Transverse colon (tissue), 4 donors: Measurements from ENCODE around the gene MEGF10. TPM values are rescaled to one million over a fixed set of nuclear protein-coding genes. Genes with fewer than 3 reads are reported as not detected.

ENCODE experiments used
- DNase-seq: peaks from one replicate; pipeline ENCODE4 v3.0.0-alpha.2; 2019
- H3K27ac ChIP-seq, 4 donors: fragments of 200-600 bp; sonication (generic); 2 replicates each; pipeline ENCODE4 v1.5.1; 2016 to 2018; ENCODE audit warnings: inconsistent platforms in 4 of 4
- H3K27me3 ChIP-seq: fragments of 200-600 bp; sonication (generic); 2 replicates; pipeline ENCODE4 v1.5.1; 2017; ENCODE audit warnings: inconsistent platforms
- H3K36me3 ChIP-seq, 4 donors: fragments of 200-600 bp; sonication (generic); 2 replicates each; pipeline ENCODE4 v1.5.1; 2017 to 2019; ENCODE audit warnings: inconsistent platforms in 4 of 4
- H3K4me1 ChIP-seq, 4 donors: fragments of 200-600 bp; sonication (generic); 2 replicates each; pipeline ENCODE4 v1.5.1; 2017 to 2020; ENCODE audit warnings: inconsistent platforms in 4 of 4
- H3K4me3 ChIP-seq, 4 donors: fragments of 200-600 bp; sonication (generic); 1 replicate in 1 of 4; 2 replicates in 3 of 4; pipeline versions ENCODE4 v1.5.1 to v1.6.1; 2017 to 2019; ENCODE audit warnings: inconsistent platforms in 4 of 4
- H3K9me3 ChIP-seq, 2 donors: fragments of 200-600 bp; sonication (generic); 2 replicates each; pipeline ENCODE4 v1.5.1; 2017 to 2019; ENCODE audit warnings: inconsistent platforms in 2 of 2
- CTCF ChIP-seq, 5 experiments: fragments of 200-600 bp in 3 of 5; fragments of 450-650 bp in 2 of 5; sonication (generic) in 3 of 5; IDR thresholded peaks; 1 replicate in 2 of 5; 2 replicates in 3 of 5; pipeline ENCODE4 v1.5.1; 2016 to 2017; ENCODE audit warnings: antibody characterized with exemption in 5 of 5, inconsistent platforms in 3 of 5, mild to moderate bottlenecking in 2 of 5, moderate library complexity in 1 of 5
- EP300 ChIP-seq: sonication (generic); formaldehyde crosslinking; IDR thresholded peaks from one replicate; pipeline ENCODE4 v1.6.1; 2017; ENCODE audit warnings: antibody characterized with exemption, low read depth
- POLR2A ChIP-seq: fragments of 450-650 bp; IDR thresholded peaks from one replicate; pipeline ENCODE4 v1.6.1; 2016; ENCODE audit warnings: antibody characterized with exemption, mild to moderate bottlenecking, moderate library complexity
- POLR2AphosphoS5 ChIP-seq, 3 donors: sonication (generic); formaldehyde crosslinking; IDR thresholded peaks; one replicate each; pipeline ENCODE4 v1.6.1; 2016; ENCODE audit warnings: antibody characterized with exemption in 3 of 3
- WGBS, 2 donors: methylation state at CpG; one replicate each; pipeline ENCODE4 v1.1.5; 2018; ENCODE audit warnings: low coverage in 1 of 2; 5-methylcytosine and 5-hydroxymethylcytosine counted together
- in situ Hi-C, 4 donors: fragments of 200-750 bp; cut with MboI; loops; one replicate each; pipeline versions ENCODE4 v1.15.0 to v1.15.1; 2017; ENCODE audit warnings: low sequenced_read_pairs in 3 of 4, low pct_ligation_motif_present in 1 of 4, low pct_unique_long_range_greater_than_20kb in 1 of 4
- intact Hi-C: fragments of 100-400 bp; cut with DNase I; formaldehyde crosslinking; loops from one replicate; pipeline ENCODE4 v1.15.1; 2023; ENCODE audit warnings: low total_unique reads
- total RNA-seq, 4 donors: library from RNA; depleted of rRNA; stranded (reverse); fragments of >200 nt; gene quantifications; one replicate each; pipeline ENCODE4 v1.1.0, GENCODE V29; 2016

MEGF10 gene
- total RNA-seq, 4 donors from 2014 or later: 0.68 to 3.0 (median 2.9) TPM; not detected in 1

- H3K4me3 ChIP-seq: no peak overlapping the region
- H3K27ac ChIP-seq: no peak overlapping the region
- no peaks in the 10 kb centered on the region for H3K36me3 ChIP-seq
- no peaks in the 10 kb centered on the region for H3K27me3 ChIP-seq
- no peaks in the 10 kb centered on the region for H3K4me1 ChIP-seq
- TF ChIP-seq CTCF (IDR thresholded peaks at IDR 0.05): no peak
- no peaks in the 10 kb centered on the region for H3K9me3 ChIP-seq
- WGBS, 2 donors: 69 to 71% methylated on average over 2 of the region's 2 CpGs
- intact Hi-C loops: no loop called here
- no peak for DNase-seq
- in situ Hi-C loops: no loop called here
These were observed 130.9 kb downstream of the MEGF10 start for GRCh38 chr5:127421471-127421870.

- peaks cover 0 to 1% (median 0%) of the 10 kb centered on the region in 4 donors for H3K4me1 ChIP-seq
- H3K36me3 ChIP-seq: no peaks in the 10 kb centered on the region
- H3K27me3 ChIP-seq: no peaks in the 10 kb centered on the region
- DNase-seq: no peak
- intact Hi-C loops: no loop called here
- no peak for TF ChIP-seq POLR2A
- no peak for TF ChIP-seq POLR2AphosphoS5 (IDR thresholded peaks at IDR 0.05)
- TF ChIP-seq EP300: no peak
- TF ChIP-seq CTCF (IDR thresholded peaks at IDR 0.05): no peak
- WGBS, 2 donors: 64 to 75% methylated on average over 4 of the region's 4 CpGs
- no peak overlapping the region for H3K4me3 ChIP-seq
- in situ Hi-C loops: no loop called here
- no peak overlapping the region for H3K27ac ChIP-seq
- H3K9me3 ChIP-seq: no peaks in the 10 kb centered on the region
These were observed 132.7 kb downstream of the MEGF10 start for GRCh38 chr5:127423173-127423798.

DNA sequence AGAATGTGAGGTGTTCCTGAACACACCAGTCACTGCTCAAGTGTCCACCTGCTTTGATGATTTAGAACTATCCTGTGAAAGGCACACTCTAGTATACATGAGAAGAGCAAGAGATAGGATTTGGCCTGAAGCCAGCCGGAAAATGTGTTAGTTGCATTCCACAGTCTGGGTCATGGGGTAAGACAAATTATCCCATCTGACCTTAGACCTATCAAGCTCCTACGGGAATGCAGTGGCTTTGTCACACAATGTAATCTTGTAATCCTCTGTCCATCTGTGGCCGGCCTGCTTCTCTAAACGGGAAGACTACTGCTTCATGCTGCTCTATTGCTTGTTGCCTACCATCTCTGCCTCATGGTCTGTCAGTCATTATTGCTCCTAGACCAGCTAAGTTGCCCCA is 134.4 kb downstream of the MEGF10 start:
- Histone ChIP-seq H3K9me3 (no peaks in the 10 kb centered on the region), H3K27me3 (no peaks in the 10 kb centered on the region), H3K36me3 (no peaks in the 10 kb centered on the region), H3K4me1 (peaks cover 0 to 7% (median 0%) of the 10 kb centered on the region in 4 donors), H3K4me3 (no peak overlapping the region), H3K27ac (no peak overlapping the region)
- intact Hi-C loops (no loop called here), in situ Hi-C loops (no loop called here)
- TF ChIP-seq POLR2AphosphoS5 (IDR thresholded peaks at IDR 0.05): no peak
- TF ChIP-seq CTCF (IDR thresholded peaks at IDR 0.05): no peak
- no peak for TF ChIP-seq EP300
- TF ChIP-seq POLR2A: no peak
- no peak for DNase-seq
- WGBS, 2 donors: 58 to 70% methylated on average over 4 of the region's 4 CpGs

DNA sequence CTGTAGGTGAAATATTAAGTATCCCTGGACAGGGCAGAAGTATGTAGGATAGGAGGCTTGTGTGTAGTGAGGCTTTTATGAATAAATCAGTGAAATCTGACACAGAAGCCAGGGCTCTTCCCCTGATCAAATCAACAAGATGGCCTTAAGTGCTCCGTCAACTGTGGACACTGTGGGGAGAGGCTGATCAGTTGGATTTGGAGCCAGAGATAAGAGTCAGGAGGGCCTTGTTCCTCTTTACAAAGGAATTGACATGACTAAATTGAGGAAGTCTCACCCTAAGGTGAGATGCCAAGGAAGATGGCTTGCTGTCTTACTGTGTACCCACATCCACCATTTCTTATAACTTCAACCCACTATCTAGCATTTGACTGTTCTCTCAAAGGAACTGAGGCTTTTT is 135.3 kb downstream of the MEGF10 start:
- TF ChIP-seq POLR2A (no peak), POLR2AphosphoS5 (IDR thresholded peaks at IDR 0.05) (no peak), EP300 (no peak), CTCF (IDR thresholded peaks at IDR 0.05) (no peak)
- no peak overlapping the region for H3K4me3 ChIP-seq
- H3K27ac ChIP-seq: no peak overlapping the region
- WGBS, 2 donors: 59% methylated on average over 1 of the region's 1 CpG; no CpG with 5 or more reads in 1 of the 2 donors
- H3K36me3 ChIP-seq: no peaks in the 10 kb centered on the region
- DNase-seq: no peak
- no peaks in the 10 kb centered on the region for H3K9me3 ChIP-seq
- H3K27me3 ChIP-seq: no peaks in the 10 kb centered on the region
- in situ Hi-C loops (no loop called here), intact Hi-C loops (no loop called here)
- H3K4me1 ChIP-seq: peaks cover 0 to 7% (median 0%) of the 10 kb centered on the region in 4 donors
